Measurements from ENCODE around the gene NOTCH2.

The NOTCH2 gene

GRCh38 chr1:119941392-119941791 is 128.1 kb downstream of the NOTCH2 start:
- no peak for DNase-seq (ENCODE audit: low read depth)

GRCh38 chr1:119940697-119941096 is 128.8 kb downstream of the NOTCH2 start:
- no peak for DNase-seq (ENCODE audit: low read depth)

- DNase-seq (ENCODE audit: low read depth) = no peak
These were observed 132.3 kb downstream of the NOTCH2 start for GRCh38 chr1:119937198-119937597.

- DNase-seq (ENCODE audit: low read depth) = no peak
These were observed 133.5 kb downstream of the NOTCH2 start for GRCh38 chr1:119935915-119936314.

GRCh38 chr1:119935373-119935772 is 134.1 kb downstream of the NOTCH2 start:
- no peak for DNase-seq (ENCODE audit: low read depth)

- no peak for DNase-seq (ENCODE audit: low read depth)
These were observed 136.1 kb downstream of the NOTCH2 start for GRCh38 chr1:119933397-119933796.

GRCh38 chr1:119929643-119930315 is 139.7 kb downstream of the NOTCH2 start:
- DNase-seq (ENCODE audit: low read depth) = no peak

GRCh38 chr1:119926553-119926952 is 142.9 kb downstream of the NOTCH2 start:
- DNase-seq (ENCODE audit: low read depth) = no peak

- DNase-seq (ENCODE audit: low read depth) = no peak
These were observed 144.2 kb downstream of the NOTCH2 start for GRCh38 chr1:119924948-119925898.

- DNase-seq (ENCODE audit: low read depth) = no peak
These were observed 149.1 kb downstream of the NOTCH2 start for GRCh38 chr1:119920104-119920968.

- no peak for DNase-seq (ENCODE audit: low read depth)
These were observed 150.2 kb downstream of the NOTCH2 start for GRCh38 chr1:119919241-119919640.

- no peak for DNase-seq (ENCODE audit: low read depth)
These were observed 151.2 kb downstream of the NOTCH2 start for GRCh38 chr1:119918301-119918700.

GRCh38 chr1:119917304-119918055 is 152.0 kb downstream of the NOTCH2 start:
- DNase-seq (ENCODE audit: low read depth) = no peak

- DNase-seq (ENCODE audit: low read depth) = no peak
These were observed 153.9 kb downstream of the NOTCH2 start for GRCh38 chr1:119915517-119915916.

- no peak for DNase-seq (ENCODE audit: low read depth)
These were observed 155.4 kb downstream of the NOTCH2 start for GRCh38 chr1:119914071-119914470.

- no peak for DNase-seq (ENCODE audit: low read depth)
These were observed 156.5 kb downstream of the NOTCH2 start for GRCh38 chr1:119912963-119913362.

- no peak for DNase-seq (ENCODE audit: low read depth)
These were observed 157.7 kb downstream of the NOTCH2 start for GRCh38 chr1:119911775-119912174.

- DNase-seq (ENCODE audit: low read depth) = no peak
These were observed 158.8 kb downstream of the NOTCH2 start for GRCh38 chr1:119910618-119911017.

- DNase-seq (ENCODE audit: low read depth) = no peak
These were observed 159.4 kb downstream of the NOTCH2 start for GRCh38 chr1:119909890-119910596.

- no peak for DNase-seq (ENCODE audit: low read depth)
These were observed 160.8 kb downstream of the NOTCH2 start for GRCh38 chr1:119908661-119909060.

Data from ELR (cell line).